Loucy (cell line): ENCODE results near the gene CYP8B1.

Source experiments
- EZH2phosphoT487 ChIP-seq: fragments of 200-600 bp; IDR thresholded peaks from 2 replicates; pipeline ENCODE4 v1.6.1; 2018; ENCODE audit warnings: antibody characterized with exemption, mild to moderate bottlenecking, moderate library complexity, borderline replicate concordance
- TF ChIP-seq, protein P1 (sequence below): fragments of 200-600 bp; sonication (generic); conservative IDR thresholded peaks from 2 replicates; pipeline ENCODE4 v1.5.1; 2014; ENCODE audit warnings: mild to moderate bottlenecking, antibody characterized with exemption, low read length

DNA sequence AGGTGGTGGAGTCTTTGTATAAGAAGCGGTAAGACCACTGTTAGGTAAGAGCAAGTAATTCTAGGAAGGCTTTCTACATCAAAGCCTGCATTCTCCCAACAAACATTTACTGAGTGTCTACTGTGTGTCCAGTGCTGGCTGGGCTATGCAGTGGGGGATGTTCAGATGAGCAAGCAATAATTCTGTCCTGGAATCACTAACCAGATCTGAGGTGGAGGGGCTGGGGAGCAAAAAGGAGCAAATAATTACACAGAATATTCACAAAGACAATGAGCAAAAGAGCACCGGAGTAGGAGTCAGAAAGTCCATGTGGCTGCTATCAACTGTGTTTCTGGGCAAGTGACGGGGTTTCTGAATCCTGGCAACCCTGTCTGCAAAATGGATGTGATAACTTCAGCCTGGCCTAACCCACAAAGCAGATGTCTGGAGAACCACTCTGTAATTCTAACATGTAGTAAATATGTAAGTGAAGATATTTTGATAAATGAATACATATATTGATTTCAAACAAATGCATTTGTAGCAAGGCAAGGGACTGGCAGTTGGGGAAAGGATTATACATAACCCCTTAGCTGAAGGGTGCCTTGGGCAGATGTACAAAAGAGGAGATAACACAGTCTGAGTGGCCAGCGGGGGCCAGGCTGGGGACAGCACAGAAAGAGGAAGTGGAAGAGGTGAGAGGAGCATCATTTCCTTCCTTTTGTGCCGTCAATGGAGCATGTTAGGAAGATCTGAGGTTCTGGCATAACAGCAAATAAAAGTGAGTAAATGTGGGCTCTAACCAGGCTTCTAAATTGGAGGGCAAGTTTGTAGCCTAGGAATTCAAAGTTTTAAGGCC is 28.8 kb downstream of the CYP8B1 start:
- TF ChIP-seq, protein P1, sequence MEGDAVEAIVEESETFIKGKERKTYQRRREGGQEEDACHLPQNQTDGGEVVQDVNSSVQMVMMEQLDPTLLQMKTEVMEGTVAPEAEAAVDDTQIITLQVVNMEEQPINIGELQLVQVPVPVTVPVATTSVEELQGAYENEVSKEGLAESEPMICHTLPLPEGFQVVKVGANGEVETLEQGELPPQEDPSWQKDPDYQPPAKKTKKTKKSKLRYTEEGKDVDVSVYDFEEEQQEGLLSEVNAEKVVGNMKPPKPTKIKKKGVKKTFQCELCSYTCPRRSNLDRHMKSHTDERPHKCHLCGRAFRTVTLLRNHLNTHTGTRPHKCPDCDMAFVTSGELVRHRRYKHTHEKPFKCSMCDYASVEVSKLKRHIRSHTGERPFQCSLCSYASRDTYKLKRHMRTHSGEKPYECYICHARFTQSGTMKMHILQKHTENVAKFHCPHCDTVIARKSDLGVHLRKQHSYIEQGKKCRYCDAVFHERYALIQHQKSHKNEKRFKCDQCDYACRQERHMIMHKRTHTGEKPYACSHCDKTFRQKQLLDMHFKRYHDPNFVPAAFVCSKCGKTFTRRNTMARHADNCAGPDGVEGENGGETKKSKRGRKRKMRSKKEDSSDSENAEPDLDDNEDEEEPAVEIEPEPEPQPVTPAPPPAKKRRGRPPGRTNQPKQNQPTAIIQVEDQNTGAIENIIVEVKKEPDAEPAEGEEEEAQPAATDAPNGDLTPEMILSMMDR = no peak
- no peak for TF ChIP-seq EZH2phosphoT487
